Measurements from ENCODE around the gene ZSCAN20. TPM values are rescaled to one million over a fixed set of nuclear protein-coding genes. Genes with fewer than 3 reads are reported as not detected.

The ZSCAN20 gene
- total RNA-seq, 2 experiments from 2014 or later, result 3.9 to 4.0 TPM

GRCh38 chr1:33501774-33502173 is 29.3 kb downstream of the ZSCAN20 start:
- BruUV-seq (replicated peaks), result no TSS peak
- Histone ChIP-seq H3K79me2 (ENCODE audit: insufficient read depth, low read depth, low read length) (no peaks in the 10 kb centered on the region), H2AFZ (ENCODE audit: low read length) (no peak overlapping the region), H3K4me1 (ENCODE audit: insufficient read depth, low read length, poor library complexity, severe bottlenecking) (peaks cover 8% of the 10 kb centered on the region), H3K4me3 (ENCODE audit: low read depth, low read length, poor library complexity, severe bottlenecking) (no peak overlapping the region), H3K9me3 (ENCODE audit: low read length) (no peaks in the 10 kb centered on the region), H4K20me1 (ENCODE audit: insufficient read depth, low read length) (no peaks in the 10 kb centered on the region), H3K9me2 (ENCODE audit: insufficient read depth, low read length) (no peaks in the 10 kb centered on the region), H3K36me3 (ENCODE audit: insufficient read depth, low read length) (no peaks in the 10 kb centered on the region), H3K4me2 (ENCODE audit: low read length) (no peak overlapping the region), H3K27ac (ENCODE audit: low read depth, low read length, poor library complexity, severe bottlenecking) (no peak overlapping the region)
- TF ChIP-seq CTCF (conservative IDR thresholded peaks at IDR 0.05; ENCODE audit: low read length), result no peak
- TF ChIP-seq EZH2phosphoT487 (IDR thresholded peaks at IDR 0.05; ENCODE audit: borderline replicate concordance, low read depth, low read length), result no peak
- ChIA-PET CTCF (ENCODE audit: unreplicated experiment) (no interaction called here), POLR2A (no interaction called here)
- intact Hi-C loops (cut with micrococcal nuclease; ENCODE audit: unreplicated experiment), result no loop called here
- DNase-seq (ENCODE audit: low spot score), result no peak

GRCh38 chr1:33502726-33503125 is 30.3 kb downstream of the ZSCAN20 start:
- intact Hi-C loops (cut with micrococcal nuclease; ENCODE audit: unreplicated experiment), result no loop called here
- H3K79me2 ChIP-seq (ENCODE audit: insufficient read depth, low read depth, low read length), result no peaks in the 10 kb centered on the region
- H2AFZ ChIP-seq (ENCODE audit: low read length), result no peak overlapping the region
- BruUV-seq (replicated peaks), result no TSS peak
- no peak overlapping the region for H3K27ac ChIP-seq (ENCODE audit: low read depth, low read length, poor library complexity, severe bottlenecking)
- DNase-seq (ENCODE audit: low spot score), result no peak
- ChIA-PET POLR2A (no interaction called here), CTCF (ENCODE audit: unreplicated experiment) (no interaction called here)
- TF ChIP-seq CTCF (conservative IDR thresholded peaks at IDR 0.05; ENCODE audit: low read length), result no peak
- TF ChIP-seq EZH2phosphoT487 (IDR thresholded peaks at IDR 0.05; ENCODE audit: borderline replicate concordance, low read depth, low read length), result no peak
- H3K9me3 ChIP-seq (ENCODE audit: low read length), result no peaks in the 10 kb centered on the region
- no peaks in the 10 kb centered on the region for H4K20me1 ChIP-seq (ENCODE audit: insufficient read depth, low read length)
- peaks cover 8% of the 10 kb centered on the region for H3K4me1 ChIP-seq (ENCODE audit: insufficient read depth, low read length, poor library complexity, severe bottlenecking)
- no peaks in the 10 kb centered on the region for H3K9me2 ChIP-seq (ENCODE audit: insufficient read depth, low read length)
- no peaks in the 10 kb centered on the region for H3K36me3 ChIP-seq (ENCODE audit: insufficient read depth, low read length)
- H3K4me2 ChIP-seq (ENCODE audit: low read length), result no peak overlapping the region
- no peak overlapping the region for H3K4me3 ChIP-seq (ENCODE audit: low read depth, low read length, poor library complexity, severe bottlenecking)

GRCh38 chr1:33503506-33503905 is 31.1 kb downstream of the ZSCAN20 start:
- Histone ChIP-seq H3K36me3 (ENCODE audit: insufficient read depth, low read length) (no peaks in the 10 kb centered on the region), H2AFZ (ENCODE audit: low read length) (no peak overlapping the region), H4K20me1 (ENCODE audit: insufficient read depth, low read length) (no peaks in the 10 kb centered on the region), H3K79me2 (ENCODE audit: insufficient read depth, low read depth, low read length) (no peaks in the 10 kb centered on the region), H3K9me3 (ENCODE audit: low read length) (no peaks in the 10 kb centered on the region), H3K9me2 (ENCODE audit: insufficient read depth, low read length) (no peaks in the 10 kb centered on the region), H3K4me2 (ENCODE audit: low read length) (no peak overlapping the region), H3K4me3 (ENCODE audit: low read depth, low read length, poor library complexity, severe bottlenecking) (no peak overlapping the region), H3K27ac (ENCODE audit: low read depth, low read length, poor library complexity, severe bottlenecking) (no peak overlapping the region), H3K4me1 (ENCODE audit: insufficient read depth, low read length, poor library complexity, severe bottlenecking) (peaks cover 8% of the 10 kb centered on the region)
- TF ChIP-seq CTCF (conservative IDR thresholded peaks at IDR 0.05; ENCODE audit: low read length) (no peak), EZH2phosphoT487 (IDR thresholded peaks at IDR 0.05; ENCODE audit: borderline replicate concordance, low read depth, low read length) (no peak)
- intact Hi-C loops (cut with micrococcal nuclease; ENCODE audit: unreplicated experiment), result no loop called here
- DNase-seq (ENCODE audit: low spot score), result no peak
- ChIA-PET POLR2A (no interaction called here), CTCF (ENCODE audit: unreplicated experiment) (no interaction called here)
- BruUV-seq (replicated peaks), result no TSS peak

Data from OCI-LY7 (cell line).